ENCODE measurements around the gene SPINK13. TPM values are rescaled to one million over a fixed set of nuclear protein-coding genes. Genes with fewer than 3 reads are reported as not detected.
A peak's percentile ranks its signal among the peaks of the same experiment; 100 is the strongest.

SPINK13 gene
- total and polyA plus RNA-seq, 3 donors from 2014 or later, result 0.50 to 3.0 TPM; not detected in 1

- 79 to 86% methylated on average over 6 of the region's 6 CpGs for WGBS, 2 donors
- no peak for DNase-seq
- intact Hi-C loops (cut with DNase I; ENCODE audit: low total_unique reads), result no loop called here
- no peak for TF ChIP-seq POLR2A (IDR thresholded peaks at IDR 0.05)
- TF ChIP-seq, protein P1, sequence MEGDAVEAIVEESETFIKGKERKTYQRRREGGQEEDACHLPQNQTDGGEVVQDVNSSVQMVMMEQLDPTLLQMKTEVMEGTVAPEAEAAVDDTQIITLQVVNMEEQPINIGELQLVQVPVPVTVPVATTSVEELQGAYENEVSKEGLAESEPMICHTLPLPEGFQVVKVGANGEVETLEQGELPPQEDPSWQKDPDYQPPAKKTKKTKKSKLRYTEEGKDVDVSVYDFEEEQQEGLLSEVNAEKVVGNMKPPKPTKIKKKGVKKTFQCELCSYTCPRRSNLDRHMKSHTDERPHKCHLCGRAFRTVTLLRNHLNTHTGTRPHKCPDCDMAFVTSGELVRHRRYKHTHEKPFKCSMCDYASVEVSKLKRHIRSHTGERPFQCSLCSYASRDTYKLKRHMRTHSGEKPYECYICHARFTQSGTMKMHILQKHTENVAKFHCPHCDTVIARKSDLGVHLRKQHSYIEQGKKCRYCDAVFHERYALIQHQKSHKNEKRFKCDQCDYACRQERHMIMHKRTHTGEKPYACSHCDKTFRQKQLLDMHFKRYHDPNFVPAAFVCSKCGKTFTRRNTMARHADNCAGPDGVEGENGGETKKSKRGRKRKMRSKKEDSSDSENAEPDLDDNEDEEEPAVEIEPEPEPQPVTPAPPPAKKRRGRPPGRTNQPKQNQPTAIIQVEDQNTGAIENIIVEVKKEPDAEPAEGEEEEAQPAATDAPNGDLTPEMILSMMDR (IDR thresholded peaks at IDR 0.05), result peak in 2 of 3 experiments; percentile 9 to 46
- H3K4me1 ChIP-seq, result no peaks in the 10 kb centered on the region
- no peaks in the 10 kb centered on the region for H3K36me3 ChIP-seq (ENCODE audit: low read depth, missing control alignments)
- no peak overlapping the region for H3K4me3 ChIP-seq
- no peak overlapping the region for H3K27ac ChIP-seq
- no peaks in the 10 kb centered on the region for H3K9me3 ChIP-seq
- no peaks in the 10 kb centered on the region for H3K27me3 ChIP-seq
These were observed 21.9 kb downstream of the SPINK13 start for GRCh38 chr5:148290271-148291195.

DNA sequence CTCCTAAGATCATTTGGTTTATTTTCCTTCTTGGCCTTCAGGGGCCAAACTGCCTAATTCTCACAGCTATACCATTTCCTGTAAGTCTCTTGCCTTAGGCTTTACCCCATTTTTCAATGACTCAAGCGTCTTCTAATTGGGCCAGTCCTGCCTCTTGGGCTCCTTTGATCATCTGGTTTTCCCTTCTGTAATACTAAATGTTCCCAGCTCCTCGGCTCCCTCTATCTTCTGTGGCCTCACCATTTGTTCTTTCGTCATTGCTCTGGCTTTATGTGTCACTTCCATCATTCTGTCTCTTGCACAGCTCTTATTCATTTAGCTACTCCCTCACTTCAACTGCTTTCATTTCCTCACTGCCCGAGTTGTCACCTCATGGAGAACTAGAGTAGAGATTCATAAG, 29.1 kb downstream of the SPINK13 start:
- TF ChIP-seq POLR2A (IDR thresholded peaks at IDR 0.05), result no peak
- no peak for DNase-seq
- 75 to 82% methylated on average over 4 of the region's 4 CpGs for WGBS, 2 donors
- intact Hi-C loops (cut with DNase I; ENCODE audit: low total_unique reads), result no loop called here
- Histone ChIP-seq H3K4me1 (no peaks in the 10 kb centered on the region), H3K27me3 (no peaks in the 10 kb centered on the region), H3K4me3 (no peak overlapping the region), H3K9me3 (no peaks in the 10 kb centered on the region), H3K36me3 (ENCODE audit: low read depth, missing control alignments) (no peaks in the 10 kb centered on the region), H3K27ac (no peak overlapping the region)

DNA sequence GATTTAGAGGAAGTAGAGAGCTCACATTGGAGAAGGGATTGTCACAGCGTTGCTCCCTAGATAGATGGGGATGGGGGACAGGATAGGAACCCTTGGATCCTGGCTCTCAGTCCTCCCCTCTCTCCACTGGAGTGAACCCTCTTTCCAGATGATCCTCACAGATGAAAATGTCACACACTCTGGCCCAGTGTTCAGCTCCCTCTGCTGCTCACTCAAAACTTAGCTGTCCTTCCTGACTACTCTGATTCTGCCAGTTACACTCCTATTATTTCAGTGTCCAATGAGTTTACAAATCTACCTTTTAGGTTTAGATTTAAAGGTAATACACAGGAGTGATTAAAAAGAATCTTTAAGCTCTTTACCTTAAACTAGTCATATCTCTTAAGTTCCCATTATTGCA, 37.9 kb downstream of the SPINK13 start:
- Histone ChIP-seq H3K27me3 (no peaks in the 10 kb centered on the region), H3K4me1 (no peaks in the 10 kb centered on the region), H3K27ac (no peak overlapping the region), H3K36me3 (ENCODE audit: low read depth, missing control alignments) (no peaks in the 10 kb centered on the region), H3K4me3 (no peak overlapping the region), H3K9me3 (no peaks in the 10 kb centered on the region)
- DNase-seq, result no peak
- intact Hi-C loops (cut with DNase I; ENCODE audit: low total_unique reads), result no loop called here
- WGBS, 2 donors, result 69 to 91% methylated on average over 1 of the region's 1 CpG
- no peak for TF ChIP-seq POLR2A (IDR thresholded peaks at IDR 0.05)
- TF ChIP-seq, protein P1 (IDR thresholded peaks at IDR 0.05), result no peak

DNA sequence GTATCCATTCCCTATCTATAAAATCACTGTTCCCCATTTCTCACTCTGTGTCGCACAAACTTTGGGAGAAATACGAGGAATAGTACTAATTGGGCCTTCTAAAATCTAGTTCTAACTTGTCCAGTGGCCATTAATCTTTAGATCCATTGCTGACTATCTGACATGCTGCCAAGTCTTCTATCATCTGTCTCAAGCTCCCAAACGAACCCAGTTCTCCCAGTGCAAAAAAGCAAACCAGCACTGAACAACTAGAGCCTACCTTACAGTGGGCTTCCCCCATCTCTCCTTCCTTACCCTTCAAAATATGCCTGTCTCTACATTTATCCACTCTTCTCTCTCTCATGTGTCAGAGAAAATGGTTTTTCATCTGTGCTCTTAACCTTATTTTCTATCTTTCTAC, 40.4 kb downstream of the SPINK13 start:
- Histone ChIP-seq H3K27me3 (no peaks in the 10 kb centered on the region), H3K36me3 (ENCODE audit: low read depth, missing control alignments) (no peaks in the 10 kb centered on the region), H3K27ac (no peak overlapping the region), H3K4me1 (no peaks in the 10 kb centered on the region), H3K4me3 (no peak overlapping the region), H3K9me3 (no peaks in the 10 kb centered on the region)
- TF ChIP-seq, protein P1 (IDR thresholded peaks at IDR 0.05), result no peak
- TF ChIP-seq POLR2A (IDR thresholded peaks at IDR 0.05), result no peak
- WGBS, 2 donors, result 88 to 91% methylated on average over 3 of the region's 3 CpGs
- no peak for DNase-seq
- intact Hi-C loops (cut with DNase I; ENCODE audit: low total_unique reads), result no loop called here

GRCh38 chr5:148309746-148310145, 41.2 kb downstream of the SPINK13 start:
- DNase-seq, result no peak
- Histone ChIP-seq H3K27ac (no peak overlapping the region), H3K9me3 (no peaks in the 10 kb centered on the region), H3K4me1 (peaks cover under 1% of the 10 kb centered on the region), H3K4me3 (no peak overlapping the region), H3K27me3 (no peaks in the 10 kb centered on the region), H3K36me3 (ENCODE audit: low read depth, missing control alignments) (no peaks in the 10 kb centered on the region)
- intact Hi-C loops (cut with DNase I; ENCODE audit: low total_unique reads), result no loop called here
- TF ChIP-seq, protein P1 (IDR thresholded peaks at IDR 0.05), result no peak
- no peak for TF ChIP-seq POLR2A (IDR thresholded peaks at IDR 0.05)

All from testis (tissue), 3 donors.